Omental fat pad (tissue), 4 donors: ENCODE measurements around the gene FGFR2. TPM values are rescaled to one million over a fixed set of nuclear protein-coding genes. Genes with fewer than 3 reads are reported as not detected.

Source experiments
- ATAC-seq: fragments of 150-250 bp; one replicate; pipeline ENCODE4 v1.9.1; 2016; ENCODE audit warnings: mild to moderate bottlenecking, moderate library complexity; ENCODE audit not compliant: low FRiP score
- DNase-seq: peaks from one replicate; pipeline ENCODE4 v3.0.0-alpha.2; 2019; ENCODE audit warnings: low spot score
- CTCF ChIP-seq, 3 donors: fragments of 450-650 bp; IDR thresholded peaks; one replicate each; pipeline ENCODE4 v1.5.1; 2016 to 2017; ENCODE audit warnings: antibody characterized with exemption in 3 of 3, mild to moderate bottlenecking in 3 of 3, moderate library complexity in 2 of 3
- total RNA-seq, 4 donors: library from RNA; depleted of rRNA; stranded (reverse); fragments of >200 nt; gene quantifications; one replicate each; pipeline ENCODE4 v1.1.0, GENCODE V29; 2016

FGFR2 gene
- total RNA-seq, 4 donors from 2014 or later: 2.0 to 8.4 (median 2.4) TPM

DNA sequence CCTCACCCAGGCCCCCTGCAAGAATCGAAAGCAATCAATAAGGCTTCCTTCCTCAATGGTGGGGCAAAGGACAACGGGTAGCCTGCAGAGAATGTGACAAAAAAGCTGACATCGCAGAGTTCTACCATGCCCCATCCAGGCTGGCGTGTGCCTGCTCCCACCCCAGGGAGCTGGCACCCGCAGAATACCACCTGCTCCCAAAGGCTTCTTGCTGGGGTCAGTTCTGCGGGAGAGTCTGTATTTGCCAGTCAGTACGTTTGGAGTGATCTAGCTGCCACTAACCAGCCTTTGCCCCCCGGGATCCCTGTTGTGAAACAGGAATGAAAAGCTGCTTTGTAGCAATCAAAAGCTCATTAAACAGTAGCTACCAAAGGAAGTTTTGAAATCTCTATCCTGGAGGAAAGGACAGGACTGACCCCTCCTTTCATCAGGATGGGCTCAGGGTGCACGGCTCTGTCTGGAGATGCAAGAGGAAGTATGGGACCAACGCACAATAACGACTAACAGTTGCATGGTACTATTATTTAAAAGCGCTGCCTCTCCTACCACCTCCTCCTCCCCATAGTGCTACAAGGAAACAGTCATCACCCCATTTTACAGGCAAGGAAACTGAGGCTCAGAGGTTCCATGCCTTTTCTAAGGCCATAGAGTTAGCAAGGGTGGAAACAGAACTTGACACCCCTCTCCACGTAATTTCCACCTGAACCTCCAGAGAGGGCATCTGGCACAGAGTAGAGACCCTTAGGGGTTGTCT lies 67.0 kb downstream of the FGFR2 start:
- ATAC-seq (no peak), DNase-seq (no peak)
- TF ChIP-seq CTCF (IDR thresholded peaks at IDR 0.05): no peak

- ATAC-seq (no peak), DNase-seq (no peak)
- no peak for TF ChIP-seq CTCF (IDR thresholded peaks at IDR 0.05)
These were observed 67.7 kb downstream of the FGFR2 start for GRCh38 chr10:121530481-121531075.

GRCh38 chr10:121527690-121528089 lies 70.6 kb downstream of the FGFR2 start:
- no peak for TF ChIP-seq CTCF (IDR thresholded peaks at IDR 0.05)
- ATAC-seq (no peak), DNase-seq (no peak)

DNA sequence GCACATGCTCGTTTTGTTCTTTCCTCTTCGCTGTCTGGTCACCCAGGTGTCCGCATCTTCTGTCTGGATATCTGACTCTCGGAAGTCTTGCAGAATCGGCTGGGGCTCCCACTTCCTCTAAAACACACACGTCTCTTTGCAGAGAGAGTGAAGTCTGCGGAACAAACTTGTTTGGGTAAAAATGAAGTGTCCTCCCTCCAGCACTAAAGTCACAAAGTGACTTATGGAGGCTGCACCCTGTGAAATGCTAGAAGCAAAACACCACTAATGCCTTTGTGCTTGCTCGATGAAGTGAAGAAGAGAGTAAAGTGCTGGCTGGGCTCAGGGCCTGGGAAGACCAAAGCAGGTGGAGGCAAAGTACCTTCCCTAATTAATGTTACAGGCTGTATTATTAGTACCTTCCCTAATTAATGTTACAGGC lies 71.4 kb downstream of the FGFR2 start:
- no peak for TF ChIP-seq CTCF (IDR thresholded peaks at IDR 0.05)
- DNase-seq (no peak), ATAC-seq (no peak)

- no peak for DNase-seq
- TF ChIP-seq CTCF (IDR thresholded peaks at IDR 0.05): no peak
- ATAC-seq: no peak
These were observed 72.0 kb downstream of the FGFR2 start for GRCh38 chr10:121526135-121526790.

- ATAC-seq (no peak), DNase-seq (no peak)
- no peak for TF ChIP-seq CTCF (IDR thresholded peaks at IDR 0.05)
These were observed 72.8 kb downstream of the FGFR2 start for GRCh38 chr10:121525251-121526134.
